Measurements from ENCODE around the gene GRIN3B. TPM values are rescaled to one million over a fixed set of nuclear protein-coding genes. Genes with fewer than 3 reads are reported as not detected.

GRIN3B gene
- total and polyA plus RNA-seq, 9 of the 15 experiments (the other 6 are each of a cell fraction or from before 2014, with no cell fraction given), result 0.06 to 0.95 (median 0.19) TPM; not detected in 6

DNA sequence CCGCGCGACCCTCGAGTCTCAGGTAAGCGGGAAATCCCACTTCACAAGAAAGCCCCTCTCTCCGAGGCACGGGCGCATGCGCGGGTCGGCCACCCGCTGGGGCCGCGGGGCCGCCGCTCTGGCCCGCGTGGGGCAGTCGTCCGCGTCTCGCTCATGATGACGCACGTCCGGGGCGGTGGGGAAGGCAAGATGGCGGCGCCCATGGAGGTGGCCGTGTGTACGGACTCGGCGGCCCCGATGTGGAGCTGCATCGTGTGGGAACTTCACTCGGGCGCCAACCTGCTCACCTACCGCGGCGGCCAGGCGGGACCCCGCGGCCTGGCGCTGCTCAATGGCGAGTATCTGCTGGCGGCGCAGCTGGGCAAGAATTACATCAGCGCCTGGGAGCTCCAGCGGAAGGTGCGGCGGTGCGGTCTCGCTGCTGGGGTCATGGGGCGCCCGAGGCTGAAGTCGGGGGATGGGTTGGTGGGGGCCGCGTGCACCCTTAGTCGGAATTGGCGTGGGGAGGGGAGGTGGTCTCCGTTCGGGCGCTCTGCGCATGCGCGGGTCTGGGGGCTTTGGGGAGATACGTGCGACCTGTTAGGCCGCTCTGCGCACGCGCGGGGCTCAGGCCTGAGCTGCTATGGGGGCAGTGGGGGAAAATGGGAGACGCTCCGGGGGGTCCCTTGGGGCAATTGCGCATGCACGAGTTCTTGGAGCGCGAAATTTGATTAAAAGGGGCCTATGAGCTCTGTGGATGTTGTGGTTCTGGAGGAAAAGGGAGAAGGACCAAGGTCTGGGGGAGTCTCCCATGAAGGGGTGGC lies 15.9 kb upstream of the GRIN3B start, which contains the start of gene WDR18 (continued):
- no peak for TF ChIP-seq RREB1 (CRISPR knock-in tag; IDR thresholded peaks at IDR 0.05)
- no peak for TF ChIP-seq ZNF224 (CRISPR knock-in tag; IDR thresholded peaks at IDR 0.05)
- TF ChIP-seq POLR2A (conservative IDR thresholded peaks at IDR 0.05), result peak; percentile 78; the same call in 1 of the 2 replicates
- TF ChIP-seq GATAD2A (IDR thresholded peaks at IDR 0.05), result no peak
- peak; percentile 57 to 75 for TF ChIP-seq E2F6 (IDR thresholded peaks at IDR 0.05; ENCODE audit: borderline replicate concordance in 1 of 2, extremely low read depth in 1 of 2, insufficient read depth in 1 of 2, insufficient read length in 1 of 2, low read depth in 1 of 2, low read length in 1 of 2, poor library complexity in 1 of 2, severe bottlenecking in 1 of 2)
- no peak for TF ChIP-seq PTBP1 (IDR thresholded peaks at IDR 0.05; ENCODE audit: low read depth, low read length)
- no peak for TF ChIP-seq GTF2E2 (tag; IDR thresholded peaks at IDR 0.05)
- no peak for TF ChIP-seq MIER1 (IDR thresholded peaks at IDR 0.05; ENCODE audit: low read depth)
- no peak; the same call in 1 of the 2 replicates for TF ChIP-seq ZHX1 (conservative IDR thresholded peaks at IDR 0.05; ENCODE audit: low read length)
- TF ChIP-seq U2AF1 (optimal IDR thresholded peaks at IDR 0.05; ENCODE audit: low read depth, low read length), result peak; percentile 97
- TF ChIP-seq, protein P1, sequence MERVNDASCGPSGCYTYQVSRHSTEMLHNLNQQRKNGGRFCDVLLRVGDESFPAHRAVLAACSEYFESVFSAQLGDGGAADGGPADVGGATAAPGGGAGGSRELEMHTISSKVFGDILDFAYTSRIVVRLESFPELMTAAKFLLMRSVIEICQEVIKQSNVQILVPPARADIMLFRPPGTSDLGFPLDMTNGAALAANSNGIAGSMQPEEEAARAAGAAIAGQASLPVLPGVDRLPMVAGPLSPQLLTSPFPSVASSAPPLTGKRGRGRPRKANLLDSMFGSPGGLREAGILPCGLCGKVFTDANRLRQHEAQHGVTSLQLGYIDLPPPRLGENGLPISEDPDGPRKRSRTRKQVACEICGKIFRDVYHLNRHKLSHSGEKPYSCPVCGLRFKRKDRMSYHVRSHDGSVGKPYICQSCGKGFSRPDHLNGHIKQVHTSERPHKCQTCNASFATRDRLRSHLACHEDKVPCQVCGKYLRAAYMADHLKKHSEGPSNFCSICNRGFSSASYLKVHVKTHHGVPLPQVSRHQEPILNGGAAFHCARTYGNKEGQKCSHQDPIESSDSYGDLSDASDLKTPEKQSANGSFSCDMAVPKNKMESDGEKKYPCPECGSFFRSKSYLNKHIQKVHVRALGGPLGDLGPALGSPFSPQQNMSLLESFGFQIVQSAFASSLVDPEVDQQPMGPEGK (CRISPR knock-in tag; IDR thresholded peaks at IDR 0.05; ENCODE audit: borderline replicate concordance), result no peak
- peak; percentile 98 for TF ChIP-seq CTCFL (IDR thresholded peaks at IDR 0.05; ENCODE audit: borderline replicate concordance, insufficient read depth, low read depth, low read length, poor library complexity, severe bottlenecking)

Data from K562 (cell line).